COR-L47 (cell line): ENCODE data around the gene MAT2A.
A peak's percentile ranks its signal among the peaks of the same experiment; 100 is the strongest.

ENCODE experiments used
- DNase-seq: peaks from one replicate; lab custom pipeline; 2025; lab: John Stamatoyannopoulos, UW

Gene MAT2A

DNA sequence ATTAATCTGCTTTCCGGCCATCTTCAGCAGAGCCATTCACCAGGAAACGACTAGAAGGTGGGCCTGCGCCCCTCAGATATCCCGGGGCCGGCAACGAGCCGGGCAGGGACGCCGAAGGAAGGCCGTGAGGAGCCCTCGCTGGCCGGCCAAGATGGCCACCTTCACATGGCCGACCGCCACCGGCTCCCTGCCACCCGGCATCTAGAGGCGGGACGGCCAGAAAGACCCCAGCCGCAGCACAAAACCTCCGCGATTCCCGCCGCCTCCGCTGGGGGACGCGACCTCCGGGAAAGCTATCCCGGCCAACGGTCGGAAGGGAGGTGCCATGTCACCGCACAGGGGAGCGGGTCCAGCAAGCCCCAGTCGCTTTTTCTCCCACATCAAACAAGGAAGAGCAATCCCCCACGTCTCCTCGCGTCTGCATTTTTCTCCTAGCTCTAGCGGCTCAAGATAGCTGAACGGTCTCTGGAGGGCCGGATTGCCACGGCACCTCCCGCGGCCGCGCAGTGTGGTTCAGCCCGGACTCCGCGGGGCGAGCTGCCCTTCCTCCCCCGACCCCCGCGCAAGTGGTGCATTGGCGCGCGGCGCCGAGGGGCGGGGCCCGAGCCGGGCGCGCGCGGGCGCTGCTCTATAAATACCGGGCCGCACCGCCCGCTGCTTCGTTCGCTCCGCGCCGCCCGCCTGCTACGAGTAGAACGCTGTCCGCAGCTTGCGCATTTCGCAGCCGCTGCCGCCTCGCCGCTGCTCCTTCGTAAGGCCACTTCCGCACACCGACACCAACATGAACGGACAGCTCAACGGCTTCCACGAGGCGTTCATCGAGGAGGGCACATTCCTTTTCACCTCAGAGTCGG, at the start of gene MAT2A:
MAT2A (plus strand) TSS at position 662 of the 854 bp plus-strand sequence; CDS start at position 782, 120 bp downstream.
- peak; percentile 93 for DNase-seq

- no peak for DNase-seq
These were observed 47.9 kb upstream of the MAT2A start for GRCh38 chr2:85490861-85491755.

GRCh38 chr2:85496436-85496835, 42.5 kb upstream of the MAT2A start:
- no peak for DNase-seq

DNA sequence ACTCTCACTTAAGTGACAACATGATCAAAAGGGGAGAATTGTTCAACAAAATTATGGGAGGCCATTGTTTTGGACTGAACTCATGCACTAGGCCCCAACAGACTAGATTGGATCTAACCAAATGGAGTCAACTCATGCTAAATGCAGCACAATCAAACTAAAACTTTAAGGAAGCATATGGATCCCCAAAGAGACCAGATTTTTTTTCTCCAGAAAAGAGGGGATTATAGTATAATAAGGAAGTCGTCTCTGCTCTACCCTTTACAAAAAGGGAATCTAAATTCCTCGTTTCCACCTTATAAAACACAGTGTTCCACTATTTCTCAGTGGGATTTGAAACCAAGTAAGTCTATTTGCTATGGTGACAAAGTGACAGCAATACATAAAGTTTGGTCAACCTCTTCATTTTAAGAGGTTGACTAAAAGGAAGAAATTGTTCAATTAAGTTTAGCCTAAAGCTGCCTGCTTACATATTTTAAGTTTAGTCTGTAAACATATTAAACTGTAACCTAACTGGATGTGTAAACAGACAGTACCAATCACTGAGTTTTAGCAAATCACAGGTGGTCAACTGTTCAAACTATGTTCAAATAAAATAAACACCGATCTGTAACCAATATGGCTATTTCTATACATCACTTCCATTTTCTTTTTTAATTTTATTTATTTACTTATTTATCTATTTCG, 40.9 kb upstream of the MAT2A start:
- DNase-seq = no peak

- DNase-seq = no peak
These were observed 37.7 kb upstream of the MAT2A start for GRCh38 chr2:85501248-85501647.

- no peak for DNase-seq
These were observed 36.2 kb upstream of the MAT2A start for GRCh38 chr2:85502720-85503119.

DNA sequence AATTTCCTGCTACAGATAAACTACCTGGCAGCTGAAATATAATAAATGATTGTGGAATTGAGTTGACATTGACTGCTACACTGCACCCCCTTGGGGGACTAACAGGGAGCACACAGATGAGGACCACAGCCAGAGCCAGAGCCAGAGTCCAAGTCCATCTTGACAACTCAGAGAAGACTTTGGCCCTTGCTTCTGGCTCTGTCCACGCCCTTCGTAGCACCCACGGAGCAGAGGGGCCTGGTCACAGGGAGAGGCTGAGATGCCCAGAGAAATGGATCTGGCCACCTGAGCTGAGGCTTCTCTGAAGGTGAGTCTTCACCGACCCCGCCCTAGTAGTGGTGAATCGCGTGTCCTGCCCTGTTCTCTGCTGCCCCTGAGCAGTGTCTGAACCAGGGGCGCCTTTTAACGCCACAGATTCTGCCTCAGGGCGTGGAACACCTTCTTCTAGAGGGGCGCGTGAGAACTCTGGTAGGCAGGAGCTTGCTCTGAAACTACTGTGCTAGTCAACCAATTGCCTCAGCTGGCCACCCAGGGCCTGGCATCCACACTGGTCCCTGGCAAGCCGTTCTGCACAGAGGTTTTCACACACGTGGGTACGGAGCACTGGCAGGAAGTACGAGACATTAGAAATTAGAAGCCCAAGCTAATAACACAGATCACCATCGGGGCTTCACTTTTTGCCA, 35.7 kb upstream of the MAT2A start:
- DNase-seq = no peak

GRCh38 chr2:85503851-85504777, 34.9 kb upstream of the MAT2A start:
- DNase-seq = no peak

GRCh38 chr2:85504778-85505261, 34.1 kb upstream of the MAT2A start:
- DNase-seq = peak; percentile 83

DNA sequence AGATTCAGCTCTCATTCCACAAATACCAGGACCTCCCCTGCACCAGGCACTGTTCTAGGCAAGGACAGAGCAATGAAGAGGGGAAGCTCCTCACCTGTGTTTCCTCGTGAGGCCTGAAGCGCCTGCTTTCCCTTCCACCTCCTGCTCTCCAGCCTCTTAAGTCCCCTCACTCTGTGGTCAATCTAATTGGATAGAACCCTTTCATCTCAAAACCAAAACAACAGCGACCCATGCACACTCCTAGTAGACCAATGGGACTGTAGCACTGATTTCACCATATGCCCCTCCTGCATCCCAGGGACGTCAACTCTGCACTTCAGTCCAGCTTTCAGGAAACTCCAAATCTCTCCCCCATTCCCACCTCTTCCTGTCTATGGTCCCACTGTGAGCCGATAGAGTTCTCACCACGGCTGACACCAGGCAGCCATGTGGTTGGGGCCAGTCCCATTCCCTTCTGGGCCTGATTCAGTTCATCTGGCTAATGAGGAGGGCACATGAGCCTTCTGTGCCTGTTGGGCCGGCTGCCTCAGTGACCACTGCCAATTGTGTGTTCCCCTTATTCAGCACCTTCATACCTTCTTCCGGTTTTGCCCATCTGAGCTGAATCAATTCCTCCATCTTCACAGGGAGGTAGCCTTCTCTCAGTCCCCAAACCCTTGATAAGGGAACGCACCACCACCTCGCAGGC, 33.3 kb upstream of the MAT2A start:
- DNase-seq = no peak

DNA sequence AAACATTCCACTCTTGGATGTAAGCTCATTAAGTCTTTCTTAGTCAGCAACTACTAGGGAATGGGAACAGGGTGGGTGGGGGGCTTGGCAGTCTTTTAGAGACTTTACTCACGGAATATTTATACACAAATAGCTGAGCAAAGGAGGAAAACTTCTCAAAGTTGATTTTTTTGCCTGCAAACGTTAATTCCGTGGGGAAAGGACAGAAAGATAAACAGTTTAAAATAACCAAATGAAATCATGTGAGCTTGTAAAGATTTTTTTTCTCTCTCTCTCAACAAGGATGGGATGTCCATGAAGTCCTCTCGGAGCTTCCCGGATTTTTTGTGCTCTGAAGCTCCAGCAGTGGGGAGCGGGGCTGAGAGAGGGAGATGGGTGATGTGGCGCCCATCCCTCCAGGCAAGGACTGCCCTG, 32.2 kb upstream of the MAT2A start:
- DNase-seq = no peak

GRCh38 chr2:85511008-85511811, 27.8 kb upstream of the MAT2A start:
- DNase-seq = peak; percentile 2

- DNase-seq = no peak
These were observed 24.6 kb upstream of the MAT2A start for GRCh38 chr2:85514323-85514722.

DNA sequence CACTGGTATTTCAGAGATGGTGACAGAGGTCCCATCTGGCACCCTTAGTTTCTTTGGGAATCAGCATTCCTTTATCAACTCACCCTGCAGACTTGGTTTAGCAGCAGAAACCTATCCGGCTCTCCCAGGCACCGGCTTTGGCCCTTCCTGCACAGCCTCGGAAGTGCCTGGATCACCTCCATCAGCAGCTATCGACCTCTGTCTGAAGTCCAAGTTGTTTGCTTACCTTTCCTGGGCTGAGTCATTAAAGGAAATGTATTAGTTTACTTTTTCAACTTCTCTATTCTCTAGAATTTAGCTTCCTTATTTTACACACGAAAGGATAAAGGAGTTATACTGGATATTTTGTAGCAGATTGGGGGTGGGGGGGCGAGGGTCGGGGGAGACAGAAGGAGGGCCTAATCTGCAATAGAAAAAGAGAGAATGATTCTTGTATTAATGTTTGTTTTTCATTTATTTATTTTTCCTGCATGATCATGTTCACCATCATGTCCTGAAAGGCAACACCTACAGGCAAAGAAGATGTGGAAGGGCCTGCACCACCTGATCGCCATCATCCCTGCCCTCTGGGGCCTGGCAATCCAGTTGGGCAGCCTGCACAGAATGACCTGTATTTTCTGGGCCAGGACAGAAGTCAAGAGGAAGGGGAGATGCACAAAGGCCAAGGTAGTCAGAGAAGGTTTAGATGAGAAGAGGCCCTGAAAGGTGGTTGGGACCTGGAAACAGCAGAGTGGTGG, 22.1 kb upstream of the MAT2A start:
- no peak for DNase-seq

GRCh38 chr2:85522090-85522647, 16.8 kb upstream of the MAT2A start:
- DNase-seq = no peak

DNA sequence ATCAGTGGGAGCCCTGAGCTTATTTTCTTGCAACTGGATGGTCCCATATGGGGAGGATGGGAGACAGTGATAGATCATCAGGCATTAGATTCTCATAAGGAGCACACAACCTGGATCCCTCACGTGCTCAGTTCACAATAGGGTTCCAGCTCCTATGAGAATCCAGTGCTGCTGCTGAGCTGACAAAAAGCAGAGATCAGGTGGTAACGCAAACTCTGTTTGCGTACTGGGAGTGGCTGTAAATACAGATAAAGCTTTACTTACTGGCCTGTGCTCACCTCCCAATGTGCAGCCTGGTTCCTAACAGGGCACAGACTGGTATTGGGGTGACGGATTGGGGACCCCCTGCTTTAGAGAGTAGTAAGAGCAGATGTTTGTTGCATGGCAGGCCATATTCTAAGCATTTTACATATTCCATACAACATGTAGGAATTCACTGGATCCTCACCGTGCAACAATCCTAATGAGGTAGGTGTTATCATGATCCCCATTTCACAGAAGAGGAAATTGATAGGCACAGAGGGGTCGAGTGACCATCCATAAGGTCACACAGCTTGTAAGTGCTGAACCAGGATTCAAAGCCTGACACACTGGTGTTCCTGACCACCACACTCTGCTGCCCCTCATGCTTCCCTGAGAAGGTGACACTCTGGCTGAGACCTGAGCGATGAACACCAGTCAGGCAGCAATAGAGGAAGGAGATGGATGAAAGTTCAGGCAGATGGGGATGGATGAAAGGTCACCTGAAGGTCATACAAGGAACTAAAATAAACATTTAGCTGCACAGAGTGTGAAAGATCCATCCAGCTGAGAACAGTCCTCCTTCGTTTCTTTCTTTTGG, 15.7 kb upstream of the MAT2A start:
- no peak for DNase-seq

- DNase-seq = no peak
These were observed 15.0 kb upstream of the MAT2A start for GRCh38 chr2:85523903-85524335.
